Karpas-422 (cell line): ENCODE results near the gene ANKZF1. TPM values are rescaled to one million over a fixed set of nuclear protein-coding genes. Genes with fewer than 3 reads are reported as not detected.
"Not testable (repeated sequence)": the region's sequence is repeated elsewhere in the genome, so short reads cannot be mapped to it uniquely, and the experiment has no call there.

Source experiments
- DNase-seq: peaks from one replicate; pipeline ENCODE4 v3.0.0-alpha.2; 2015
- H2AFZ ChIP-seq: fragments of 200-600 bp; sonication (generic); 2 replicates; pipeline ENCODE4 v1.6.1; 2014; ENCODE audit warnings: antibody characterized with exemption, low read length, mixed read lengths
- H3K27ac ChIP-seq: fragments of 200-600 bp; sonication (generic); 2 replicates; pipeline ENCODE4 v1.5.1; 2014; ENCODE audit warnings: mild to moderate bottlenecking, low read length, moderate library complexity
- H3K27me3 ChIP-seq: fragments of 200-600 bp; sonication (generic); 2 replicates; pipeline ENCODE4 v1.6.1; 2014; ENCODE audit warnings: low read length, mixed read lengths
- H3K36me3 ChIP-seq: fragments of 200-600 bp; sonication (generic); 2 replicates; pipeline ENCODE4 v1.6.1; 2014; ENCODE audit warnings: low read length, mixed read lengths; ENCODE audit not compliant: insufficient read depth
- H3K4me1 ChIP-seq: fragments of 200-600 bp; sonication (generic); 2 replicates; pipeline ENCODE4 v1.6.1; 2014; ENCODE audit warnings: mild to moderate bottlenecking, low read length, mixed read lengths
- H3K4me2 ChIP-seq: fragments of 200-600 bp; sonication (generic); 2 replicates; pipeline ENCODE4 v1.6.1; 2014; ENCODE audit warnings: low read length, low read depth, mild to moderate bottlenecking; ENCODE audit not compliant: poor library complexity, severe bottlenecking
- H3K4me3 ChIP-seq: fragments of 200-600 bp; sonication (generic); 2 replicates; pipeline ENCODE4 v1.5.1; 2014; ENCODE audit warnings: mild to moderate bottlenecking, antibody characterized with exemption, low read length, mixed read lengths
- H3K79me2 ChIP-seq: fragments of 200-600 bp; sonication (generic); 2 replicates; pipeline ENCODE4 v1.6.1; 2014; ENCODE audit warnings: mild to moderate bottlenecking, low read length, mixed read lengths
- H3K9ac ChIP-seq: fragments of 200-600 bp; sonication (generic); 2 replicates; pipeline ENCODE4 v1.6.0; 2014; ENCODE audit warnings: low read length
- H3K9me2 ChIP-seq: fragments of 200-600 bp; sonication (generic), shearing (Covaris generic); replicated peaks from 2 replicates; pipeline ENCODE4 v1.6.0; 2014; ENCODE audit warnings: mild to moderate bottlenecking, low read length, moderate library complexity; ENCODE audit not compliant: insufficient read depth
- H3K9me3 ChIP-seq: fragments of 300-700, 200-600 bp; sonication (generic); 2 replicates; pipeline ENCODE4 v1.6.1; 2014; ENCODE audit warnings: low read length, mixed read lengths
- H4K20me1 ChIP-seq: fragments of 200-600 bp; sonication (generic); 2 replicates; pipeline ENCODE4 v1.6.1; 2014; ENCODE audit warnings: mild to moderate bottlenecking, antibody characterized with exemption, low read length, low read depth; ENCODE audit not compliant: insufficient read depth
- total RNA-seq: library from RNA; depleted of rRNA; stranded (reverse); fragments of >200 nt; shearing (Covaris generic); gene quantifications from 2 replicates; pipeline ENCODE4 v1.2.3, GENCODE V29; 2014; ENCODE audit warnings: low replicate concordance

Gene ANKZF1
- total RNA-seq, 1 experiment from 2014 or later = 159 TPM

GRCh38 chr2:219252084-219252483, 22.5 kb downstream of the ANKZF1 start:
- Histone ChIP-seq H3K4me1 (peaks cover 65% of the 10 kb centered on the region), H3K36me3 (no peaks in the 10 kb centered on the region; the same call in 1 of the 2 replicates), H3K9ac (peak overlapping the region; percentile 83), H2AFZ (no peak overlapping the region), H3K4me3 (peak overlapping the region; percentile 92), H3K9me3 (no peaks in the 10 kb centered on the region), H3K79me2 (peaks cover 30% of the 10 kb centered on the region), H3K27ac (peak overlapping the region; percentile 71), H3K4me2 (peak overlapping the region; percentile 88), H3K9me2 (no peaks in the 10 kb centered on the region), H3K27me3 (no peaks in the 10 kb centered on the region), H4K20me1 (peaks cover 23% of the 10 kb centered on the region; the same call in 1 of the 2 replicates)
- no peak for DNase-seq

GRCh38 chr2:219252570-219252899, 22.9 kb downstream of the ANKZF1 start:
- peaks cover 30% of the 10 kb centered on the region for H3K79me2 ChIP-seq
- peaks cover 61% of the 10 kb centered on the region for H3K4me1 ChIP-seq
- no peaks in the 10 kb centered on the region for H3K9me3 ChIP-seq
- peak overlapping the region; percentile 47; the same call in 1 of the 2 replicates for H2AFZ ChIP-seq
- peak overlapping the region; percentile 88 for H3K4me2 ChIP-seq
- no peaks in the 10 kb centered on the region; the same call in 1 of the 2 replicates for H3K36me3 ChIP-seq
- peaks cover 23% of the 10 kb centered on the region; the same call in 1 of the 2 replicates for H4K20me1 ChIP-seq
- peak overlapping the region; percentile 83 for H3K9ac ChIP-seq
- no peak for DNase-seq
- H3K27ac ChIP-seq = peak overlapping the region; percentile 71
- H3K9me2 ChIP-seq = no peaks in the 10 kb centered on the region
- H3K4me3 ChIP-seq = peak overlapping the region; percentile 92
- H3K27me3 ChIP-seq = no peaks in the 10 kb centered on the region

DNA sequence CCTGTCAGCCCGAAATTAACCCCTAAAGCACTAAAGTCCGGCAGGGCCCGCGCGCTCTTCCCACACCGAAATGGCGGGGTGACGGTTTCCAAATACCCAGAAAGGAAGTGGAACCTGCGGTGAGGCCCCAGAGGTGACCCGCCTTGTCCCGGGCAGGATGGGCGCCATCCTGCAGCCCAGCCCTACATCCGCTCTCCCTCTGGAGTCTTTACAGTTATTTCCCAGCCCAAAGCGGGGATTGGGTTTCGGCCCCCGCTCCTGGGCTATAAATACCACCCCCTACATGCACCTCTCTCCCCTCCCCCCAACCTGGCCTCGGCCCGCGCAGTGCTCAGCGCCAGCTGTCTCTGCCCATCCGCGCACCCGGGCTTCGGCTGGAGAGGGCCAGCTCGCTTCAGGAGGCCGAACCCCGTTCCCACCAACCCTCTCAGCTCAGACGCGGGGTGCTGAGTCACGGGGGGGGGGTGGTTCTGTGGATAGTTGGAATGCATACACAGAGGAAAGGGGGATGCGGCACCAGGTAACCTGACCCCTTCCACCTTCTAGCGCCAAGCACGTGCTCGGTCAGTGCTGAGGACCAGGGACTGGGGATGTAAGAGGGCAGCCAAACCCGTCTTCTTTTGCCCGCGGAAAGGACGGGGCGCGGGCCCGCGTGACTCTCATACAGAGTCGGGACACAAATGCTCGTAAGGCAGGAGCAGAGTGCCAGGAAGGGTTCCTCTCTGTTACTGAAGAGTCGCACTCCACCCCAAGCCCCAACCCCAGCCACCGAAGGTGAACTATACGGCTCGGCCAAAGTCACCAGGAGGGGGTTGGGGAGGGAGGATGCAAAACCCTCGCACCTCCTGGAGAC, 23.5 kb downstream of the ANKZF1 start, which contains the start of gene TUBA4B:
TSS of gene TUBA4B (plus strand) at position 344 of the 853 bp plus-strand sequence. CDS start at position 509, 165 bp downstream.
- Histone ChIP-seq H3K36me3 (no peaks in the 10 kb centered on the region; the same call in 1 of the 2 replicates), H2AFZ (peak within 1 kb of the TSS; percentile 47; the same call in 1 of the 2 replicates), H3K9ac (peak within 1 kb of the TSS; percentile 83), H3K27me3 (no peaks in the 10 kb centered on the region), H3K4me1 (peaks cover 59% of the 10 kb centered on the region), H3K27ac (peak within 1 kb of the TSS; percentile 71), H3K9me3 (no peaks in the 10 kb centered on the region), H3K79me2 (peaks cover 30% of the 10 kb centered on the region), H3K4me3 (peak within 1 kb of the TSS; percentile 92), H3K9me2 (no peaks in the 10 kb centered on the region), H4K20me1 (peaks cover 23% of the 10 kb centered on the region; the same call in 1 of the 2 replicates), H3K4me2 (peak within 1 kb of the TSS; percentile 88)
- DNase-seq = peak; percentile 83

GRCh38 chr2:219253753-219254589, 24.4 kb downstream of the ANKZF1 start, which contains the start of gene TUBA4A:
Gene TUBA4A (minus strand): TSS chr2:219253918. CDS start chr2:219253858, 60 bp downstream.
- H3K27me3 ChIP-seq = no peaks in the 10 kb centered on the region
- H3K79me2 ChIP-seq = peaks cover 30% of the 10 kb centered on the region
- no peaks in the 10 kb centered on the region for H3K9me3 ChIP-seq
- peaks cover 56% of the 10 kb centered on the region for H3K4me1 ChIP-seq
- H2AFZ ChIP-seq = peak within 1 kb of the TSS; percentile 47; the same call in 1 of the 2 replicates
- H3K4me3 ChIP-seq = peak within 1 kb of the TSS; percentile 92
- H3K9ac ChIP-seq = peak within 1 kb of the TSS; percentile 83
- H3K4me2 ChIP-seq = peak within 1 kb of the TSS; percentile 88
- no peaks in the 10 kb centered on the region for H3K9me2 ChIP-seq
- peak within 1 kb of the TSS; percentile 71 for H3K27ac ChIP-seq
- peak; percentile 94 for DNase-seq
- no peaks in the 10 kb centered on the region; the same call in 1 of the 2 replicates for H3K36me3 ChIP-seq
- H4K20me1 ChIP-seq = peaks cover 23% of the 10 kb centered on the region; the same call in 1 of the 2 replicates

DNA sequence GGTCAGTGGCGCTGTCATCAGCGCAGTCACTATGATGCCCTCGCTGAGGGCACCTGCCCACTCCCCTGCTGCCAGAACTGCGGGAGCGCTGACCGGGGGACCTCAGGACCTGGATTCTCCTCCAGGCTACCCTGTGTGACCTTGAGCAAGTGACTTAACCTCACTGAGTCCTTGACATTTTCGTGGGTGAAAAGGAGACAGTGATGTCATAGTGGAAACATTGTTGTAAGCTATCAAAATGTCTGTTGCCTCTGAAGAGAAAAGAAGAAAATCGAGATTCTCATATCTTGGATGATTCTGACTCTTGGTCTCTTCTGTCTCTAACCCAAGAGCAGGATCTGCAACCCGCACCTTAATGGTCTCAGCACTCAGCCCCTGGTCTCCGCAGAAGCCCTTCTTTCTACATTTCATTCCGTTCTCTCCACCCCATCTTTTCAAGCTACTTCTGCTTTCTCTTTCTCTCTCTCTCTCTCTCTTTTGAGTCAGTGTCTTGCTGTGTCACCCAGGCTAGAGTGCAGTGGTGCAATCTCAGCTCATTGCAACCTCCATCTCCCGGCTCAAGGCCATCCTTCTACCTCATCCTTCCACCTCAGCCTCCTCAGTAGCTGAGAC, 25.1 kb downstream of the ANKZF1 start:
- Histone ChIP-seq H3K4me2 (peak overlapping the region; percentile 88), H3K9me2 (no peaks in the 10 kb centered on the region), H3K27ac (no peak overlapping the region), H3K4me1 (peaks cover 49% of the 10 kb centered on the region), H3K27me3 (no peaks in the 10 kb centered on the region), H3K9me3 (no peaks in the 10 kb centered on the region), H3K79me2 (peaks cover 30% of the 10 kb centered on the region), H3K4me3 (peak overlapping the region; percentile 92), H4K20me1 (peaks cover 23% of the 10 kb centered on the region; the same call in 1 of the 2 replicates), H2AFZ (no peak overlapping the region), H3K36me3 (no peaks in the 10 kb centered on the region; the same call in 1 of the 2 replicates), H3K9ac (peak overlapping the region; percentile 83)
- DNase-seq = peak; percentile 58

- H3K4me1 ChIP-seq = peaks cover 13% of the 10 kb centered on the region
- not testable (repeated sequence) for H2AFZ ChIP-seq, H3K79me2 ChIP-seq, H3K36me3 ChIP-seq, H3K27me3 ChIP-seq, H3K9me3 ChIP-seq, DNase-seq, H3K4me2 ChIP-seq, H4K20me1 ChIP-seq, H3K4me3 ChIP-seq, H3K27ac ChIP-seq, H3K9me2 ChIP-seq, H3K9ac ChIP-seq
Measured at GRCh38 chr2:219258942-219259341, 29.3 kb downstream of the ANKZF1 start.

DNA sequence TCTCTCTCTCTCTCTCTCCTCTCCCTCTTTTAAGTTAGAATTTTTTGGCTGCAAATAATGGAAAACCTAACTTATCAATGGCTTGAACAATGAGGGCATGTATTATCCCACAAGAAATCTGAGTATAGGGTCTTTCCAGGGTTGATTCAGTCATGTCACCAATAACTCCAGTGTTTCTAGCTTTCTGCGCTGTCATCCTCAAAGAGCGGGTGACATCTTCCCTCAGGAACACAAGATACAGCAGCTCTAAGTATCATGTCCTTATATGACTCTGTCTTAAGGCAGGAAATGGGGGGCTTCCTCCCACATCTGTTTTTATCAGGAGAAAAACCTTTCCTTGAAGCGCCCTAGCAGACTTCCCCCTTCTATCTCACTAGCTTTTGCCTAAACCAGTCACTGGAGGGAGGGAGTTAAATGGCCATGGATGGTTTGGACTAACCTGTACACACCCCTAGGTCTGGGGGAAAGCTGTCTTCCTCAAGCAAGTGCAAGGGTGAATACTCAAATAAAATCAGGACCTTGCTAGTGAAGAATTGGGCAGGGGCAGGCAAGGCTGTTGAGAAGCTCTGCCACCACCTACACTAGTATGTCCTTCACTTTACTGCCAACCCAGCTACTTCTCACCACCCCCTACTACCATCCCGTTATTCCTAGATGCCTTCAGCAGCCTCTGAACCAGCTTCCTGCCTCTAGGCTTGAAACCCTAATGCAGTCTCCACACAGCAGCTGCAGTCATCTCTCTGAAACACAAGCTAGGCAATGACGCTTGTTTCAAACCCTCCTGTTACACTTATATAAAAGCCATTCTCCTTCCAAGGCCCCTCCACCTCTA, 31.6 kb downstream of the ANKZF1 start:
- no peak overlapping the region for H3K27ac ChIP-seq
- no peak overlapping the region for H3K4me2 ChIP-seq
- no peak overlapping the region for H3K4me3 ChIP-seq
- no peaks in the 10 kb centered on the region for H3K36me3 ChIP-seq
- no peaks in the 10 kb centered on the region for H3K9me2 ChIP-seq
- no peaks in the 10 kb centered on the region for H3K4me1 ChIP-seq
- H4K20me1 ChIP-seq = no peaks in the 10 kb centered on the region
- no peak overlapping the region for H2AFZ ChIP-seq
- no peaks in the 10 kb centered on the region for H3K27me3 ChIP-seq
- H3K9me3 ChIP-seq = no peaks in the 10 kb centered on the region
- DNase-seq = no peak
- no peak overlapping the region for H3K9ac ChIP-seq
- no peaks in the 10 kb centered on the region for H3K79me2 ChIP-seq
